ENCODE data around the gene HPGDS. TPM values are rescaled to one million over a fixed set of nuclear protein-coding genes. Genes with fewer than 3 reads are reported as not detected.

The HPGDS gene
- total RNA-seq, 2 experiments from 2014 or later = not detected

- DNase-seq = no peak
- H3K36me3 Mint-ChIP-seq (ENCODE audit: low read depth) = no peaks in the 10 kb centered on the region
- H3K9me3 Mint-ChIP-seq (ENCODE audit: insufficient read depth) = no peaks in the 10 kb centered on the region
- H3K4me1 Mint-ChIP-seq (ENCODE audit: low read depth) = no peaks in the 10 kb centered on the region
- peaks cover 5% of the 10 kb centered on the region for H3K27me3 Mint-ChIP-seq (ENCODE audit: low read depth)
- no peak overlapping the region for H3K4me3 Mint-ChIP-seq
- H3K27ac Mint-ChIP-seq = no peak overlapping the region
- ChIA-PET CTCF (interaction anchor here (1.3 kb wide), 1 partner anchor 12 kb away, joined by 4 read pairs; no protein-coding TSS in a partner anchor), POLR2A (no interaction called here)
- ATAC-seq = no peak
Observed at GRCh38 chr4:94371290-94371689, 28.7 kb upstream of the HPGDS start.

GRCh38 chr4:94370533-94371254 lies 28.1 kb upstream of the HPGDS start:
- H3K36me3 Mint-ChIP-seq (ENCODE audit: low read depth) = no peaks in the 10 kb centered on the region
- no peak for DNase-seq
- ATAC-seq = no peak
- H3K9me3 Mint-ChIP-seq (ENCODE audit: insufficient read depth) = no peaks in the 10 kb centered on the region
- ChIA-PET POLR2A (no interaction called here), CTCF (interaction anchor here (1.3 kb wide), 1 partner anchor 12 kb away, joined by 4 read pairs; no protein-coding TSS in a partner anchor)
- H3K4me3 Mint-ChIP-seq = no peak overlapping the region
- peaks cover 5% of the 10 kb centered on the region for H3K27me3 Mint-ChIP-seq (ENCODE audit: low read depth)
- H3K27ac Mint-ChIP-seq = no peak overlapping the region
- no peaks in the 10 kb centered on the region for H3K4me1 Mint-ChIP-seq (ENCODE audit: low read depth)

- ATAC-seq (no peak), DNase-seq (no peak)
- CTCF ChIA-PET = no interaction called here
- H3K36me3 Mint-ChIP-seq (ENCODE audit: low read depth) = no peaks in the 10 kb centered on the region
- no peaks in the 10 kb centered on the region for H3K9me3 Mint-ChIP-seq (ENCODE audit: insufficient read depth)
- no peaks in the 10 kb centered on the region for H3K4me1 Mint-ChIP-seq (ENCODE audit: low read depth)
- H3K27me3 Mint-ChIP-seq (ENCODE audit: low read depth) = peaks cover 8% of the 10 kb centered on the region
- no peak overlapping the region for H3K27ac Mint-ChIP-seq
- no peak overlapping the region for H3K4me3 Mint-ChIP-seq
- POLR2A ChIA-PET = no interaction called here
Observed at GRCh38 chr4:94369046-94369445, 26.4 kb upstream of the HPGDS start.

GRCh38 chr4:94368459-94368858 lies 25.8 kb upstream of the HPGDS start:
- Mint-ChIP-seq H3K9me3 (ENCODE audit: insufficient read depth) (no peaks in the 10 kb centered on the region), H3K36me3 (ENCODE audit: low read depth) (no peaks in the 10 kb centered on the region), H3K4me3 (no peak overlapping the region), H3K27me3 (ENCODE audit: low read depth) (peaks cover 10% of the 10 kb centered on the region), H3K4me1 (ENCODE audit: low read depth) (no peaks in the 10 kb centered on the region), H3K27ac (no peak overlapping the region)
- CTCF ChIA-PET = no interaction called here
- DNase-seq (no peak), ATAC-seq (no peak)
- POLR2A ChIA-PET = no interaction called here

GRCh38 chr4:94365304-94365703 lies 22.7 kb upstream of the HPGDS start:
- Mint-ChIP-seq H3K4me3 (no peak overlapping the region), H3K36me3 (ENCODE audit: low read depth) (no peaks in the 10 kb centered on the region), H3K27ac (no peak overlapping the region), H3K9me3 (ENCODE audit: insufficient read depth) (no peaks in the 10 kb centered on the region), H3K4me1 (ENCODE audit: low read depth) (no peaks in the 10 kb centered on the region), H3K27me3 (ENCODE audit: low read depth) (peaks cover 10% of the 10 kb centered on the region)
- CTCF ChIA-PET = no interaction called here
- POLR2A ChIA-PET = no interaction called here
- ATAC-seq = no peak
- DNase-seq = no peak

GRCh38 chr4:94364527-94364926 lies 21.9 kb upstream of the HPGDS start:
- no peak for DNase-seq
- CTCF ChIA-PET = no interaction called here
- peaks cover 13% of the 10 kb centered on the region for H3K27me3 Mint-ChIP-seq (ENCODE audit: low read depth)
- POLR2A ChIA-PET = no interaction called here
- H3K4me3 Mint-ChIP-seq = no peak overlapping the region
- no peak overlapping the region for H3K27ac Mint-ChIP-seq
- ATAC-seq = no peak
- H3K36me3 Mint-ChIP-seq (ENCODE audit: low read depth) = no peaks in the 10 kb centered on the region
- H3K4me1 Mint-ChIP-seq (ENCODE audit: low read depth) = no peaks in the 10 kb centered on the region
- H3K9me3 Mint-ChIP-seq (ENCODE audit: insufficient read depth) = no peaks in the 10 kb centered on the region

- DNase-seq = no peak
- Mint-ChIP-seq H3K27ac (no peak overlapping the region), H3K27me3 (ENCODE audit: low read depth) (peaks cover 13% of the 10 kb centered on the region), H3K36me3 (ENCODE audit: low read depth) (no peaks in the 10 kb centered on the region), H3K9me3 (ENCODE audit: insufficient read depth) (no peaks in the 10 kb centered on the region), H3K4me3 (no peak overlapping the region), H3K4me1 (ENCODE audit: low read depth) (no peaks in the 10 kb centered on the region)
- ATAC-seq = no peak
- CTCF ChIA-PET = no interaction called here
- POLR2A ChIA-PET = no interaction called here
Observed at GRCh38 chr4:94363136-94363655, 20.6 kb upstream of the HPGDS start.

GRCh38 chr4:94359838-94360237 lies 17.2 kb upstream of the HPGDS start:
- ChIA-PET CTCF (no interaction called here), POLR2A (interaction anchor here (0.6 kb wide), 1 partner anchor 21 kb away, joined by 3 read pairs; no protein-coding TSS in a partner anchor)
- ATAC-seq (no peak), DNase-seq (no peak)
- Mint-ChIP-seq H3K4me3 (no peak overlapping the region), H3K27ac (no peak overlapping the region), H3K9me3 (ENCODE audit: insufficient read depth) (no peaks in the 10 kb centered on the region), H3K4me1 (ENCODE audit: low read depth) (no peaks in the 10 kb centered on the region), H3K36me3 (ENCODE audit: low read depth) (no peaks in the 10 kb centered on the region), H3K27me3 (ENCODE audit: low read depth) (peaks cover 8% of the 10 kb centered on the region)

- Mint-ChIP-seq H3K4me3 (no peak overlapping the region), H3K27ac (no peak overlapping the region), H3K4me1 (ENCODE audit: low read depth) (no peaks in the 10 kb centered on the region), H3K36me3 (ENCODE audit: low read depth) (no peaks in the 10 kb centered on the region), H3K9me3 (ENCODE audit: insufficient read depth) (no peaks in the 10 kb centered on the region), H3K27me3 (ENCODE audit: low read depth) (peaks cover 8% of the 10 kb centered on the region)
- ATAC-seq = no peak
- CTCF ChIA-PET = interaction anchor here (1.0 kb wide), 1 partner anchor 12 kb away, joined by 4 read pairs; no protein-coding TSS in a partner anchor
- DNase-seq = no peak
- POLR2A ChIA-PET = interaction anchor here (0.6 kb wide), 1 partner anchor 20 kb away, joined by 3 read pairs; no protein-coding TSS in a partner anchor
Observed at GRCh38 chr4:94359221-94359620, 16.6 kb upstream of the HPGDS start.

GRCh38 chr4:94358101-94358500 lies 15.5 kb upstream of the HPGDS start:
- Mint-ChIP-seq H3K9me3 (ENCODE audit: insufficient read depth) (no peaks in the 10 kb centered on the region), H3K36me3 (ENCODE audit: low read depth) (no peaks in the 10 kb centered on the region), H3K27me3 (ENCODE audit: low read depth) (peaks cover 7% of the 10 kb centered on the region), H3K27ac (no peak overlapping the region), H3K4me1 (ENCODE audit: low read depth) (no peaks in the 10 kb centered on the region), H3K4me3 (no peak overlapping the region)
- ATAC-seq = no peak
- CTCF ChIA-PET = no interaction called here
- POLR2A ChIA-PET = no interaction called here
- no peak for DNase-seq

- no peaks in the 10 kb centered on the region for H3K36me3 Mint-ChIP-seq (ENCODE audit: low read depth)
- POLR2A ChIA-PET = no interaction called here
- CTCF ChIA-PET = no interaction called here
Observed at GRCh38 chr4:94357624-94358023, 15.0 kb upstream of the HPGDS start.

GRCh38 chr4:94356444-94356843 lies 13.8 kb upstream of the HPGDS start:
- peaks cover 22% of the 10 kb centered on the region for H3K27me3 Mint-ChIP-seq (ENCODE audit: low read depth)
- H3K4me3 Mint-ChIP-seq = no peak overlapping the region
- H3K27ac Mint-ChIP-seq = no peak overlapping the region
- POLR2A ChIA-PET = no interaction called here
- H3K9me3 Mint-ChIP-seq (ENCODE audit: insufficient read depth) = no peaks in the 10 kb centered on the region
- H3K36me3 Mint-ChIP-seq (ENCODE audit: low read depth) = no peaks in the 10 kb centered on the region
- peaks cover 8% of the 10 kb centered on the region for H3K4me1 Mint-ChIP-seq (ENCODE audit: low read depth)
- DNase-seq (no peak), ATAC-seq (no peak)
- CTCF ChIA-PET = no interaction called here

More at GRCh38 chr4:94357624-94358023, 15.0 kb upstream of the HPGDS start:
- Mint-ChIP-seq H3K9me3 (ENCODE audit: insufficient read depth) (no peaks in the 10 kb centered on the region), H3K27ac (no peak overlapping the region), H3K4me1 (ENCODE audit: low read depth) (no peaks in the 10 kb centered on the region), H3K4me3 (no peak overlapping the region), H3K27me3 (ENCODE audit: low read depth) (peaks cover 10% of the 10 kb centered on the region)
- DNase-seq (no peak), ATAC-seq (no peak)
